Measurements from ENCODE around the gene TRNAU1AP.
"Not testable (repeated sequence)": the region's sequence is repeated elsewhere in the genome, so short reads cannot be mapped to it uniquely, and the experiment has no call there.

The TRNAU1AP gene

GRCh38 chr1:28521502-28522164 lies 31.3 kb upstream of the TRNAU1AP start:
- DNase-seq (ENCODE audit: low read depth): no peak

GRCh38 chr1:28522537-28522936 lies 30.3 kb upstream of the TRNAU1AP start:
- not testable (repeated sequence) for DNase-seq (ENCODE audit: low read depth)

- not testable (repeated sequence) for DNase-seq (ENCODE audit: low read depth)
Measured at GRCh38 chr1:28525002-28525642, 27.8 kb upstream of the TRNAU1AP start.

- DNase-seq (ENCODE audit: low read depth): no peak
Measured at GRCh38 chr1:28526886-28527285, 26.0 kb upstream of the TRNAU1AP start.

- no peak for DNase-seq (ENCODE audit: low read depth)
Measured at GRCh38 chr1:28530456-28530855, 22.4 kb upstream of the TRNAU1AP start.

- DNase-seq (ENCODE audit: low read depth): no peak
Measured at GRCh38 chr1:28534671-28535070, 18.2 kb upstream of the TRNAU1AP start.

- no peak for DNase-seq (ENCODE audit: low read depth)
Measured at GRCh38 chr1:28535180-28535579, 17.7 kb upstream of the TRNAU1AP start.

GRCh38 chr1:28537457-28538199 lies 15.3 kb upstream of the TRNAU1AP start:
- no peak for DNase-seq (ENCODE audit: low read depth)

- DNase-seq (ENCODE audit: low read depth): no peak
Measured at GRCh38 chr1:28538286-28538685, 14.6 kb upstream of the TRNAU1AP start.

- no peak for DNase-seq (ENCODE audit: low read depth)
Measured at GRCh38 chr1:28540651-28541050, 12.2 kb upstream of the TRNAU1AP start.

GRCh38 chr1:28541414-28542015 lies 11.4 kb upstream of the TRNAU1AP start:
- not testable (repeated sequence) for DNase-seq (ENCODE audit: low read depth)

- DNase-seq (ENCODE audit: low read depth): no peak
Measured at GRCh38 chr1:28545246-28545628, 7.6 kb upstream of the TRNAU1AP start.

GRCh38 chr1:28548318-28548717 lies 4.6 kb upstream of the TRNAU1AP start:
- no peak for DNase-seq (ENCODE audit: low read depth)

- no peak for DNase-seq (ENCODE audit: low read depth)
Measured at GRCh38 chr1:28551381-28551780, 1.5 kb upstream of the TRNAU1AP start.

GRCh38 chr1:28560886-28561285 lies 8.0 kb downstream of the TRNAU1AP start:
- DNase-seq (ENCODE audit: low read depth): no peak

GRCh38 chr1:28564310-28564709 lies 11.4 kb downstream of the TRNAU1AP start:
- no peak for DNase-seq (ENCODE audit: low read depth)

- no peak for DNase-seq (ENCODE audit: low read depth)
Measured at GRCh38 chr1:28565040-28565439, 12.2 kb downstream of the TRNAU1AP start.

GRCh38 chr1:28565726-28566125 lies 12.8 kb downstream of the TRNAU1AP start:
- DNase-seq (ENCODE audit: low read depth): no peak

- no peak for DNase-seq (ENCODE audit: low read depth)
Measured at GRCh38 chr1:28566931-28567330, 14.0 kb downstream of the TRNAU1AP start.

GRCh38 chr1:28571911-28572310 lies 19.0 kb downstream of the TRNAU1AP start:
- no peak for DNase-seq (ENCODE audit: low read depth)

GRCh38 chr1:28572891-28573290 lies 20.0 kb downstream of the TRNAU1AP start:
- not testable (repeated sequence) for DNase-seq (ENCODE audit: low read depth)

GRCh38 chr1:28573564-28573963 lies 20.7 kb downstream of the TRNAU1AP start:
- DNase-seq (ENCODE audit: low read depth): no peak

All from stimulated activated CD8-positive, alpha-beta memory T cell treated with anti-CD3 and anti-CD28 coated beads, Interleukin-4, amount 100 ng/mL, for 24 hours (primary cell).